Smooth muscle cell (in vitro differentiated cells): ENCODE data around the gene DOCK2. TPM values are rescaled to one million over a fixed set of nuclear protein-coding genes. Genes with fewer than 3 reads are reported as not detected.

Experiments
- DNase-seq: peaks from one replicate; lab custom pipeline; 2025; ENCODE audit not compliant: unreplicated experiment; lab: John Stamatoyannopoulos, UW
- H2AFZ ChIP-seq: fragments of 200-600 bp; sonication (generic); 2 replicates; pipeline ENCODE4 v1.6.0; 2016; ENCODE audit warnings: antibody characterized with exemption, low read depth, mild to moderate bottlenecking
- H3F3A ChIP-seq: fragments of 200-600 bp; sonication (generic); 2 replicates; pipeline ENCODE4 v1.6.0; 2017; ENCODE audit warnings: antibody characterized with exemption, low read depth
- H3K27ac ChIP-seq: fragments of 200-600 bp; sonication (generic); 2 replicates; pipeline ENCODE4 v1.5.1; 2016; ENCODE audit warnings: low read depth, mild to moderate bottlenecking
- H3K27me3 ChIP-seq: fragments of 200-600 bp; sonication (generic); 2 replicates; pipeline ENCODE4 v1.6.1; 2016; ENCODE audit warnings: low read depth, mild to moderate bottlenecking
- H3K36me3 ChIP-seq: fragments of 200-600 bp; sonication (generic); 2 replicates; pipeline ENCODE4 v1.5.1; 2016; ENCODE audit warnings: low read depth
- H3K4me1 ChIP-seq: fragments of 200-600 bp; sonication (generic); 2 replicates; pipeline ENCODE4 v1.5.1; 2016; ENCODE audit warnings: low read depth
- H3K4me2 ChIP-seq: fragments of 200-600 bp; sonication (generic); 2 replicates; pipeline ENCODE4 v1.6.0; 2016; ENCODE audit warnings: mild to moderate bottlenecking
- H3K4me3 ChIP-seq: fragments of 200-600 bp; sonication (generic); 2 replicates; pipeline ENCODE4 v1.5.1; 2016; ENCODE audit warnings: mild to moderate bottlenecking
- H3K79me2 ChIP-seq: fragments of 200-600 bp; sonication (generic); 2 replicates; pipeline ENCODE4 v1.6.0; 2016; ENCODE audit warnings: low read depth, mild to moderate bottlenecking
- H3K9ac ChIP-seq: fragments of 200-600 bp; sonication (generic); 2 replicates; pipeline ENCODE4 v1.6.0; 2016; ENCODE audit warnings: low read depth
- H3K9me3 ChIP-seq: fragments of 200-600 bp; sonication (generic); replicated peaks from 2 replicates; pipeline ENCODE4 v1.5.1; 2016; ENCODE audit warnings: low read depth
- H4K20me1 ChIP-seq: fragments of 200-600 bp; sonication (generic); 2 replicates; pipeline ENCODE4 v1.6.0; 2016; ENCODE audit warnings: low read depth
- WGBS: methylation state at CpG from one replicate; pipeline ENCODE4 v1.1.7; 2016; ENCODE audit warnings: low lambda C conversion rate; 5-methylcytosine and 5-hydroxymethylcytosine counted together
- polyA plus RNA-seq: library from polyadenylated mRNA; unstranded; fragments of >200 nt; fragmentation: Nextera tagmentation; extraction: Ambion mirVana; gene quantifications from 2 replicates; pipeline ENCODE4 v1.2.1, GENCODE V29; 2016
- total RNA-seq: library from RNA; depleted of rRNA; stranded (reverse); fragments of >200 nt; gene quantifications from 2 replicates; pipeline ENCODE4 v1.2.3, GENCODE V29; 2014
- TF ChIP-seq, protein P1 (sequence below): fragments of 200-600 bp; sonication (generic); IDR thresholded peaks from 2 replicates; pipeline ENCODE4 v1.5.1; 2017; ENCODE audit warnings: borderline replicate concordance, mild to moderate bottlenecking, antibody characterized with exemption; ENCODE audit not compliant: insufficient read depth, poor library complexity, severe bottlenecking

The DOCK2 gene
- total and polyA plus RNA-seq, 2 experiments from 2014 or later: 0.73 to 3.0 TPM

DNA sequence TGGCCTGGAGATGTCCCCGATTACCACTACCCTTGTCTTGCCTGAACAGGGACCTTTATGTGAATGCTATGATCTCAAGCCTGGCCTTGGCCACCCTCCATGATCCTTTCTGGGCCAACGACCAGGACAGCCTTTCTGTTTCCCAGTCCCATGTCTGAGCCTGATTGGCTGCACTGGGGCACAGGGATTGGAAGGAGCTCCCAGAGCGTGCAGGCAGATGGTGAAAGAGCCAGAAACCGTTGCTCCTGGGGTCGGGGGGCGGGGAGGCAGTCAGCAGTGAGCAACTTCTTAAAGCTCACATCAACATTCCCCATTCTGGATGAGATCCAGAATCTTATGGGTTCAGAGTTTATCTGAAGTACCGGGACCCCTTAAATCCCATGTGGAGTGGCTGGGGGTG is 258.9 kb downstream of the DOCK2 start:
- WGBS: 84% methylated on average over 7 of the region's 7 CpGs
- no peak overlapping the region for H3K9ac ChIP-seq
- peaks cover 6% of the 10 kb centered on the region for H3K27me3 ChIP-seq
- no peaks in the 10 kb centered on the region for H3F3A ChIP-seq
- no peaks in the 10 kb centered on the region for H3K36me3 ChIP-seq
- H2AFZ ChIP-seq: no peak overlapping the region
- H3K27ac ChIP-seq: no peak overlapping the region
- TF ChIP-seq, protein P1, sequence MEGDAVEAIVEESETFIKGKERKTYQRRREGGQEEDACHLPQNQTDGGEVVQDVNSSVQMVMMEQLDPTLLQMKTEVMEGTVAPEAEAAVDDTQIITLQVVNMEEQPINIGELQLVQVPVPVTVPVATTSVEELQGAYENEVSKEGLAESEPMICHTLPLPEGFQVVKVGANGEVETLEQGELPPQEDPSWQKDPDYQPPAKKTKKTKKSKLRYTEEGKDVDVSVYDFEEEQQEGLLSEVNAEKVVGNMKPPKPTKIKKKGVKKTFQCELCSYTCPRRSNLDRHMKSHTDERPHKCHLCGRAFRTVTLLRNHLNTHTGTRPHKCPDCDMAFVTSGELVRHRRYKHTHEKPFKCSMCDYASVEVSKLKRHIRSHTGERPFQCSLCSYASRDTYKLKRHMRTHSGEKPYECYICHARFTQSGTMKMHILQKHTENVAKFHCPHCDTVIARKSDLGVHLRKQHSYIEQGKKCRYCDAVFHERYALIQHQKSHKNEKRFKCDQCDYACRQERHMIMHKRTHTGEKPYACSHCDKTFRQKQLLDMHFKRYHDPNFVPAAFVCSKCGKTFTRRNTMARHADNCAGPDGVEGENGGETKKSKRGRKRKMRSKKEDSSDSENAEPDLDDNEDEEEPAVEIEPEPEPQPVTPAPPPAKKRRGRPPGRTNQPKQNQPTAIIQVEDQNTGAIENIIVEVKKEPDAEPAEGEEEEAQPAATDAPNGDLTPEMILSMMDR: no peak
- H3K9me3 ChIP-seq: no peaks in the 10 kb centered on the region
- no peak for DNase-seq
- no peaks in the 10 kb centered on the region for H3K4me1 ChIP-seq
- no peak overlapping the region for H3K4me2 ChIP-seq
- no peaks in the 10 kb centered on the region for H3K79me2 ChIP-seq
- no peaks in the 10 kb centered on the region for H4K20me1 ChIP-seq
- no peak overlapping the region for H3K4me3 ChIP-seq

DNA sequence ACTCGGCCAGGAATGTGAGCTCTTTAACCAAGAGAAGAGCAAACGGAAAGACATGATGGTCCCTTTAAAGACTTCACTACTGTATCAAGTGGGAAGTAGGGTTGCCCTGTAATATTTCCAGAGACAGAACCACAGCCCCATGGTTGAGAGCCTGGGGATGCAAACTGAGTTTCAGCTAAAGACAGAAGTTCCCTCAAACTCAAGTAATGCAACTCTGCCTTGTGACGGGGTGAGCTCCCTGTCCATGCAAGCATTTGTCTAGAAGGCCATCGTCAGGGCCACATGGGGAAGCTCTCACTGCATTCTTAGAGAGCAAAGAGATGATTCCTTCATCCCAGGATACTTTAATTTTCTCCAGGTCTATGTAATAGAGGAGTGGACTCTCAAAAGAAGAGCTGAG is 260.4 kb downstream of the DOCK2 start:
- Histone ChIP-seq H3K4me1 (no peaks in the 10 kb centered on the region), H3K27ac (no peak overlapping the region), H3K9me3 (no peaks in the 10 kb centered on the region), H2AFZ (no peak overlapping the region), H3K4me3 (no peak overlapping the region), H3K79me2 (no peaks in the 10 kb centered on the region), H3K9ac (no peak overlapping the region), H4K20me1 (no peaks in the 10 kb centered on the region), H3K27me3 (peaks cover 6% of the 10 kb centered on the region), H3K36me3 (no peaks in the 10 kb centered on the region), H3K4me2 (no peak overlapping the region), H3F3A (no peaks in the 10 kb centered on the region)
- no peak for DNase-seq
- WGBS: 89% methylated on average over 4 of the region's 4 CpGs
- TF ChIP-seq, protein P1: no peak

DNA sequence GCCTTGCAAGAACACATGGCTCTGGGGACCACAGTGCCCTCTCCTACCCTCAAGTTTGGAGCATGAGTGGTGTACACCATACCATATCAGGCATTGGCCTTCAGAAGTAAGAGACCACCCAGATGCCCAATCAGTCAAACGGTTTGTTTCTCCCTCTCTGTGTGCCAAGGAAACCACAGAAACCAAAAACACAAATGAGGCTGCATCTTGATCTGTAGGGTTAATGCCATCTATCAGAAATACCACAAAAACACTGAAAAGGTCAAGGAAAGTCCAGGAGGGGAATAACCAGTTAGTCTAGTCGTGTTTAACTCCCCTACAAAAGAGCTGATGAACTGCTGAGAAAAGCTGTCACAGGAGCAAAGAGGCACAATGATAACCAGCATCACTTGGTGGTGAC is 264.8 kb downstream of the DOCK2 start:
- DNase-seq: no peak
- Histone ChIP-seq H3K27me3 (peaks cover 6% of the 10 kb centered on the region), H3K79me2 (no peaks in the 10 kb centered on the region), H3K36me3 (no peaks in the 10 kb centered on the region), H3K9me3 (no peaks in the 10 kb centered on the region), H3K4me1 (peaks cover 10% of the 10 kb centered on the region), H4K20me1 (no peaks in the 10 kb centered on the region), H3K4me2 (no peak overlapping the region), H2AFZ (no peak overlapping the region), H3K9ac (no peak overlapping the region), H3K27ac (no peak overlapping the region), H3F3A (no peaks in the 10 kb centered on the region), H3K4me3 (no peak overlapping the region)
- 66% methylated on average over 2 of the region's 2 CpGs for WGBS
- TF ChIP-seq, protein P1: no peak

- Histone ChIP-seq H3K79me2 (no peaks in the 10 kb centered on the region), H3F3A (no peaks in the 10 kb centered on the region), H4K20me1 (no peaks in the 10 kb centered on the region), H3K4me3 (no peak overlapping the region), H3K27ac (no peak overlapping the region), H3K36me3 (no peaks in the 10 kb centered on the region), H3K9me3 (no peaks in the 10 kb centered on the region), H3K9ac (no peak overlapping the region), H3K4me2 (no peak overlapping the region), H3K4me1 (peaks cover 10% of the 10 kb centered on the region), H3K27me3 (peaks cover 3% of the 10 kb centered on the region), H2AFZ (no peak overlapping the region)
- TF ChIP-seq, protein P1: no peak
- no peak for DNase-seq
- WGBS: 90% methylated on average over 2 of the region's 2 CpGs
Measured at GRCh38 chr5:169904059-169904458, 267.0 kb downstream of the DOCK2 start.
